ENCODE results near the gene SEMA6B.

The SEMA6B gene

DNA sequence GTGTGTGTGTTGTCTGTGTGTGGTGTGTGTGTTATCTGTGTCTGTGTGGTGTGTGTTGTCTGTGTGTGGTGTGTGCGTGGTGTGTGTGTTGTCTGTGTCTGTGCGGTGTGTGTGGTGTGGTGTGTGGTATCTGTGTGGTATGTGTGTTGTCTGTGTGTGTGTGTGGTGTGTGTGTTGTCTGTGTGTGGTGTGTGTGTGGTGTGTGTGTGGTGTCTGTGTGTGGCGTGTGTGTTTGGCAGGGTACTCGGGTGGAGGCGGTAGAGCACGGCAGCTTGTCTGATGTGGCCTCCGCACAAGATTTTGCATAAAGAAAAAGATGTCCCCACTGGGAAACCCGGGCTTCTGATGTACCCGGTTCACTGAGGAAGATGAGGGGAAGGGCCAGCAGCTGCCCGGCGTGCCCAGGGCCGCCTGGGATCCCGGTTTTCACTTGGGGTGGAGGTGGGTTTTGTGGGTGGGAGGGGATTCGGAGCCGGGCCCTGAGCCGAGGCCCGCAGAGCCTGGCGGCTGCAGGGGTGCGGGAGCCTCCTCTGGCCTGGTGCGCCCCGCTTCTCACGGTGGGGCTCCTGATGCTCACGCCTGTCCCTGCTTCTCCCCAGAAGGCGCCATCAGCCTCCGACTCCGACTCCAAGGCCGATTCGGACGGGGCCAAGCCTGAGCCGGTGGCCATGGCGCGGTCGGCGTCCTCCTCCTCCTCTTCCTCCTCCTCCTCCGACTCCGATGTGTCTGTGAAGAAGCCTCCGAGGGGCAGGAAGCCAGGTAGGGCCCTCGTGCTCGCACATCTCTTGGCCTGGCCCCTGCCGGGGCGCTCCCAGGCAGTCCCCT is 66.2 kb downstream of the SEMA6B start:
- DNase-seq (ENCODE audit: low read depth in 3 of 3) = no peak
